Mucosa of descending colon (tissue), 3 donors: Measurements from ENCODE around the gene CDC42BPG. TPM values are rescaled to one million over a fixed set of nuclear protein-coding genes. Genes with fewer than 3 reads are reported as not detected.

ENCODE experiments used
- ATAC-seq: fragments of 200-7000 bp; cut with Tn5 transposase; one replicate; pipeline ENCODE4 v1.9.1; 2020; ENCODE audit warnings: mild to moderate bottlenecking, moderate library complexity
- DNase-seq, 3 donors: peaks; one replicate each; pipeline ENCODE4 v3.0.0-alpha.2; 2020
- H3K36me3 ChIP-seq: fragments of 200-600 bp; one replicate; pipeline ENCODE4 v1.8.0; 2021; ENCODE audit warnings: low read depth, mild to moderate bottlenecking
- H3K4me1 ChIP-seq: fragments of 200-600 bp; one replicate; pipeline ENCODE4 v1.8.0; 2021; ENCODE audit warnings: low read depth, mild to moderate bottlenecking
- H3K4me3 ChIP-seq: fragments of 200-600 bp; one replicate; pipeline ENCODE4 v1.8.0; 2021; ENCODE audit warnings: mild to moderate bottlenecking
- H3K9me3 ChIP-seq: fragments of 200-600 bp; one replicate; pipeline ENCODE4 v1.8.0; 2021; ENCODE audit warnings: mild to moderate bottlenecking
- CTCF ChIP-seq: fragments of 200-600 bp; IDR thresholded peaks from one replicate; pipeline ENCODE4 v1.8.0; 2022; ENCODE audit warnings: antibody characterized with exemption, mild to moderate bottlenecking
- intact Hi-C, 2 donors: fragments of 100-400 bp; cut with DNase I in 1 of 2; cut with micrococcal nuclease in 1 of 2; formaldehyde crosslinking; loops; one replicate each; pipeline versions ENCODE4 v1.11.0 to v1.11.1; 2022; cut with DNase I, micrococcal nuclease
- total RNA-seq, 3 donors: library from RNA; stranded (reverse); fragmentation: NEBNext Ultra II Directional in 2 of 3; extraction: Animal tissue kit (Norgen Biotek cat#: 25700) in 2 of 3; gene quantifications; one replicate each; pipeline versions ENCODE4 v1.2.1 to v1.2.4, GENCODE V29; 2021 to 2023
- donor health status: DM: no; HTN: no; CAD: no; lungs with moderate emphysema.
- donor health status: DM: no; HTN: no; CAD: no.
- donor health status: DM: no; HTN: yes; CAD: no.

Gene CDC42BPG
- total RNA-seq, 3 donors from 2014 or later: 24.3 to 73.1 (median 32.3) TPM

GRCh38 chr11:64845129-64845775 is 799 bp upstream of the CDC42BPG start:
- H3K4me1 ChIP-seq: peaks cover 36% of the 10 kb centered on the region
- peak in 2 of 3 donors; percentile 56 to 68 for DNase-seq

GRCh38 chr11:64843686-64844329 is 645 bp downstream of the CDC42BPG start:
- TF ChIP-seq CTCF: no peak
- peak in 1 of 3 donors; percentile 39 for DNase-seq
- no peaks in the 10 kb centered on the region for H3K9me3 ChIP-seq
- H3K4me3 ChIP-seq: peak overlapping the region; percentile 38
- no peaks in the 10 kb centered on the region for H3K36me3 ChIP-seq
- H3K4me1 ChIP-seq: peaks cover 25% of the 10 kb centered on the region
- intact Hi-C loops: no loop called here
- peak; percentile 1 for ATAC-seq

More at GRCh38 chr11:64845129-64845775, 799 bp upstream of the CDC42BPG start:
- TF ChIP-seq CTCF: no peak
- Histone ChIP-seq H3K36me3 (no peaks in the 10 kb centered on the region), H3K4me3 (peak overlapping the region; percentile 38), H3K9me3 (no peaks in the 10 kb centered on the region)
- ATAC-seq: no peak
- intact Hi-C loops: loop anchor here (5.0 kb wide), 1 partner anchor 47 kb away; no protein-coding TSS in a partner anchor

- Histone ChIP-seq H3K36me3 (peaks cover 2% of the 10 kb centered on the region), H3K4me1 (peaks cover 17% of the 10 kb centered on the region), H3K9me3 (no peaks in the 10 kb centered on the region), H3K4me3 (peak overlapping the region; percentile 9)
- ATAC-seq: peak; percentile 60
- TF ChIP-seq CTCF: no peak
- intact Hi-C loops: no loop called here
- peak; percentile 85 to 91 (median 88) for DNase-seq
These were observed 1.4 kb downstream of the CDC42BPG start for GRCh38 chr11:64842851-64843685.

GRCh38 chr11:64842366-64842759 is 2.1 kb downstream of the CDC42BPG start:
- H3K4me3 ChIP-seq: no peak overlapping the region
- H3K36me3 ChIP-seq: peaks cover 2% of the 10 kb centered on the region
- no peak for ATAC-seq
- intact Hi-C loops: no loop called here
- peak in 1 of 3 donors; percentile 48 for DNase-seq
- H3K4me1 ChIP-seq: peaks cover 10% of the 10 kb centered on the region
- TF ChIP-seq CTCF: no peak
- H3K9me3 ChIP-seq: no peaks in the 10 kb centered on the region

GRCh38 chr11:64841592-64842365 is 2.7 kb downstream of the CDC42BPG start:
- ATAC-seq (no peak), DNase-seq (peak in 1 of 3 donors; percentile 48)
- TF ChIP-seq CTCF: no peak
- intact Hi-C loops: no loop called here
- Histone ChIP-seq H3K4me3 (no peak overlapping the region), H3K36me3 (peaks cover 2% of the 10 kb centered on the region), H3K4me1 (peaks cover 7% of the 10 kb centered on the region), H3K9me3 (no peaks in the 10 kb centered on the region)
